GM23338 (cell line): ENCODE measurements around the gene CNPPD1. TPM values are rescaled to one million over a fixed set of nuclear protein-coding genes. Genes with fewer than 3 reads are reported as not detected.
A peak's percentile ranks its signal among the peaks of the same experiment; 100 is the strongest.

Experiments
- ATAC-seq: fragments of 200-7000 bp; cut with Tn5 transposase; 3 replicates; pipeline ENCODE4 v1.9.1; 2020
- DNase-seq: peaks from one replicate; pipeline ENCODE4 v3.0.0-alpha.2; 2015; ENCODE audit warnings: low spot score
- H2AFZ ChIP-seq: fragments of 200-600 bp; sonication (generic); 2 replicates; pipeline ENCODE4 v1.8.0; 2016; ENCODE audit warnings: antibody characterized with exemption, mild to moderate bottlenecking, moderate library complexity
- H3F3A ChIP-seq: fragments of 200-600 bp; sonication (generic); replicated peaks from 2 replicates; pipeline ENCODE4 v1.8.0; 2017; ENCODE audit warnings: antibody characterized with exemption, mixed run types, low read depth
- H3K27ac ChIP-seq: fragments of 200-600 bp; sonication (generic); 2 replicates; pipeline ENCODE4 v1.6.1; 2016; ENCODE audit warnings: low read depth
- H3K27me3 ChIP-seq: fragments of 200-600 bp; sonication (generic); 2 replicates; pipeline ENCODE4 v1.8.0; 2016; ENCODE audit warnings: mild to moderate bottlenecking, mixed run types, moderate library complexity; ENCODE audit not compliant: insufficient read depth
- H3K36me3 ChIP-seq: fragments of 200-600 bp; sonication (generic); 2 replicates; pipeline ENCODE4 v1.8.0; 2016; ENCODE audit warnings: mild to moderate bottlenecking; ENCODE audit not compliant: insufficient read depth
- H3K4me1 ChIP-seq: fragments of 200-600 bp; sonication (generic); 2 replicates; pipeline ENCODE4 v1.8.0; 2016; ENCODE audit warnings: mild to moderate bottlenecking, moderate library complexity; ENCODE audit not compliant: insufficient read depth
- H3K4me2 ChIP-seq: fragments of 200-600 bp; sonication (generic); 2 replicates; pipeline ENCODE4 v1.7.1; 2017; ENCODE audit warnings: mixed run types
- H3K4me3 ChIP-seq: fragments of 200-600 bp; sonication (generic); 2 replicates; pipeline ENCODE4 v1.6.1; 2016; ENCODE audit warnings: mixed run types
- H3K79me2 ChIP-seq: fragments of 200-600 bp; sonication (generic); replicated peaks from 2 replicates; pipeline ENCODE4 v1.8.0; 2017; ENCODE audit warnings: mild to moderate bottlenecking; ENCODE audit not compliant: insufficient read depth
- H3K9me2 ChIP-seq: fragments of 200-600 bp; sonication (generic); 2 replicates; pipeline ENCODE4 v1.8.0; 2017; ENCODE audit not compliant: insufficient read depth
- H4K20me1 ChIP-seq: fragments of 200-600 bp; sonication (generic); replicated peaks from 2 replicates; pipeline ENCODE4 v1.8.0; 2017; ENCODE audit warnings: mild to moderate bottlenecking; ENCODE audit not compliant: insufficient read depth
- H3K27ac Mint-ChIP-seq: 2 replicates; pipeline ENCODE4 v1.8.0; 2020; ENCODE audit warnings: inconsistent platforms, mild to moderate bottlenecking, moderate library complexity, mixed read lengths
- H3K27me3 Mint-ChIP-seq: 3 replicates; pipeline ENCODE4 v1.8.0; 2022; ENCODE audit warnings: low read depth, mild to moderate bottlenecking, moderate library complexity, mixed read lengths, inconsistent platforms; ENCODE audit not compliant: insufficient read depth, poor library complexity
- H3K36me3 Mint-ChIP-seq: 3 replicates; pipeline ENCODE4 v1.8.0; 2021; ENCODE audit warnings: low read depth, mild to moderate bottlenecking, inconsistent platforms, moderate library complexity, mixed read lengths
- H3K4me1 Mint-ChIP-seq: 3 replicates; pipeline ENCODE4 v1.8.0; 2020; ENCODE audit warnings: mild to moderate bottlenecking, inconsistent platforms, mixed read lengths
- H3K4me3 Mint-ChIP-seq: 3 replicates; pipeline ENCODE4 v1.8.0; 2021; ENCODE audit warnings: moderate library complexity, mild to moderate bottlenecking, inconsistent platforms, mixed read lengths
- H3K9me3 Mint-ChIP-seq: 3 replicates; pipeline ENCODE4 v1.8.0; 2020; ENCODE audit warnings: moderate library complexity, mild to moderate bottlenecking, inconsistent platforms, mixed read lengths
- ETS1 ChIP-seq: IDR thresholded peaks from 2 replicates; pipeline ENCODE4 v1.6.1; 2016; ENCODE audit warnings: antibody characterized with exemption
- EZH2phosphoT487 ChIP-seq: fragments of 200-600 bp; sonication (generic); IDR thresholded peaks from one replicate; pipeline ENCODE4 v1.8.1; 2018; ENCODE audit warnings: antibody characterized with exemption; ENCODE audit not compliant: unreplicated experiment
- JUNB ChIP-seq: IDR thresholded peaks from one replicate; pipeline ENCODE4 v1.6.1; 2016; ENCODE audit warnings: antibody characterized with exemption; ENCODE audit not compliant: unreplicated experiment
- POLR2AphosphoS5 ChIP-seq: IDR thresholded peaks from 2 replicates; pipeline ENCODE4 v1.6.1; 2016; ENCODE audit warnings: antibody characterized with exemption, low read depth
- polyA plus RNA-seq: library from polyadenylated mRNA; unstranded; fragments of >200 nt; fragmentation: Nextera tagmentation; extraction: Ambion mirVana; gene quantifications from 2 replicates; pipeline ENCODE4 v1.2.1, GENCODE V29; 2016
- total RNA-seq: library from RNA; depleted of rRNA; stranded (reverse); fragments of >200 nt; shearing (Covaris generic); gene quantifications from 2 replicates; pipeline ENCODE4 v1.2.3, GENCODE V29; 2014
- TF ChIP-seq, protein P1 (sequence below): IDR thresholded peaks from one replicate; pipeline ENCODE4 v1.6.1; 2018; ENCODE audit warnings: antibody characterized with exemption; ENCODE audit not compliant: unreplicated experiment

The CNPPD1 gene
- total and polyA plus RNA-seq, 2 experiments from 2014 or later = 18.0 to 18.2 TPM

GRCh38 chr2:219218732-219219701, 42.3 kb upstream of the CNPPD1 start, which contains the start of gene ABCB6:
ABCB6 (minus strand) TSS chr2:219218958; CDS start chr2:219218673, 285 bp downstream.
- Mint-ChIP-seq H3K9me3 (no peaks in the 10 kb centered on the region), H3K27ac (peak within 1 kb of the TSS; percentile 95), H3K4me1 (peaks cover 21% of the 10 kb centered on the region), H3K27me3 (peaks cover 14% of the 10 kb centered on the region), H3K4me3 (peak within 1 kb of the TSS; percentile 90), H3K36me3 (peaks cover 45% of the 10 kb centered on the region)
- peak within 1 kb of the TSS; percentile 81; the same call in 1 of the 2 replicates for H2AFZ ChIP-seq
- H4K20me1 ChIP-seq = no peaks in the 10 kb centered on the region; the same call in 1 of the 2 replicates
- DNase-seq (peak; percentile 95), ATAC-seq (peak; percentile 73)
- H3F3A ChIP-seq = peaks cover 9% of the 10 kb centered on the region; the same call in 1 of the 2 replicates
- no peaks in the 10 kb centered on the region for H3K79me2 ChIP-seq
- TF ChIP-seq EZH2phosphoT487 (no peak), ETS1 (peak; percentile 24; the same call in 1 of the 2 replicates), POLR2AphosphoS5 (peak; percentile 84)
- H3K27ac ChIP-seq = peak within 1 kb of the TSS; percentile 80; the same call in 1 of the 2 replicates
- peak within 1 kb of the TSS; percentile 90 for H3K4me2 ChIP-seq
- peaks cover 5% of the 10 kb centered on the region; the same call in 1 of the 2 replicates for H3K36me3 ChIP-seq
- H3K4me3 ChIP-seq = peak within 1 kb of the TSS; percentile 81
- H3K4me1 ChIP-seq = peaks cover 17% of the 10 kb centered on the region
- no peaks in the 10 kb centered on the region for H3K9me2 ChIP-seq
- no peaks in the 10 kb centered on the region for H3K27me3 ChIP-seq

DNA sequence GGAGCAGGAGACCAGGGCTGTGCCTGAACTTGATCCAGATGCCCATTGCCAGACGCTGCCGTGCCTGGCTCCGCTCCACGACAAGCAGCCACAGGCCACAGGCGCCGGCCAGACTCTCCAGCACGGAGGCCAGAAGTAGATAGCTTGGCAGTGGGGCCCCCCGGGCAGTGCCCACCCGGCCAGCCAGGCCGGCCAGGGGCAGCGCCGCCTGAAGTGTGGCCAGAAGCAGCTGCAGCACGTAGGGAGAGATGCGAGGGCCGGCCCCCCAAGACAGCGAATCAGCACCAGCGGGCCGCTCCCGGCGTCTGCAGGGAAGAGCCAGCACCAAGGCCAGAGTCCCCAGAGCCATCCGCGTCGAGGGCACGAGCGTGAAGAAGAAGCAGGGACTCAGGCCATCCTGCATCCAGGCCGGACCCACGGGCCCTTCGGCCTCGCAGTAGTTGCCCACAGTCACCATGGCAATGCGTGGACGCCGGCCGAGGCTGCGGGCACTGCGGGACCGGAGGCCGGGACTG, 41.5 kb upstream of the CNPPD1 start:
- Mint-ChIP-seq H3K36me3 (peaks cover 42% of the 10 kb centered on the region), H3K4me1 (peaks cover 21% of the 10 kb centered on the region), H3K4me3 (peak overlapping the region; percentile 90), H3K27ac (peak overlapping the region; percentile 95), H3K9me3 (no peaks in the 10 kb centered on the region), H3K27me3 (peaks cover 15% of the 10 kb centered on the region)
- H3K79me2 ChIP-seq = no peaks in the 10 kb centered on the region
- TF ChIP-seq JUNB = no peak
- TF ChIP-seq, protein P1, sequence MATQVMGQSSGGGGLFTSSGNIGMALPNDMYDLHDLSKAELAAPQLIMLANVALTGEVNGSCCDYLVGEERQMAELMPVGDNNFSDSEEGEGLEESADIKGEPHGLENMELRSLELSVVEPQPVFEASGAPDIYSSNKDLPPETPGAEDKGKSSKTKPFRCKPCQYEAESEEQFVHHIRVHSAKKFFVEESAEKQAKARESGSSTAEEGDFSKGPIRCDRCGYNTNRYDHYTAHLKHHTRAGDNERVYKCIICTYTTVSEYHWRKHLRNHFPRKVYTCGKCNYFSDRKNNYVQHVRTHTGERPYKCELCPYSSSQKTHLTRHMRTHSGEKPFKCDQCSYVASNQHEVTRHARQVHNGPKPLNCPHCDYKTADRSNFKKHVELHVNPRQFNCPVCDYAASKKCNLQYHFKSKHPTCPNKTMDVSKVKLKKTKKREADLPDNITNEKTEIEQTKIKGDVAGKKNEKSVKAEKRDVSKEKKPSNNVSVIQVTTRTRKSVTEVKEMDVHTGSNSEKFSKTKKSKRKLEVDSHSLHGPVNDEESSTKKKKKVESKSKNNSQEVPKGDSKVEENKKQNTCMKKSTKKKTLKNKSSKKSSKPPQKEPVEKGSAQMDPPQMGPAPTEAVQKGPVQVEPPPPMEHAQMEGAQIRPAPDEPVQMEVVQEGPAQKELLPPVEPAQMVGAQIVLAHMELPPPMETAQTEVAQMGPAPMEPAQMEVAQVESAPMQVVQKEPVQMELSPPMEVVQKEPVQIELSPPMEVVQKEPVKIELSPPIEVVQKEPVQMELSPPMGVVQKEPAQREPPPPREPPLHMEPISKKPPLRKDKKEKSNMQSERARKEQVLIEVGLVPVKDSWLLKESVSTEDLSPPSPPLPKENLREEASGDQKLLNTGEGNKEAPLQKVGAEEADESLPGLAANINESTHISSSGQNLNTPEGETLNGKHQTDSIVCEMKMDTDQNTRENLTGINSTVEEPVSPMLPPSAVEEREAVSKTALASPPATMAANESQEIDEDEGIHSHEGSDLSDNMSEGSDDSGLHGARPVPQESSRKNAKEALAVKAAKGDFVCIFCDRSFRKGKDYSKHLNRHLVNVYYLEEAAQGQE = peak; percentile 71
- no peak overlapping the region for H3K27ac ChIP-seq
- H3K4me3 ChIP-seq = peak overlapping the region; percentile 81
- H3K9me2 ChIP-seq = no peaks in the 10 kb centered on the region
- H3K4me2 ChIP-seq = peak overlapping the region; percentile 90
- peaks cover 17% of the 10 kb centered on the region for H3K4me1 ChIP-seq
- H2AFZ ChIP-seq = peak overlapping the region; percentile 81; the same call in 1 of the 2 replicates
- H3K36me3 ChIP-seq = peaks cover 5% of the 10 kb centered on the region; the same call in 1 of the 2 replicates
- H4K20me1 ChIP-seq = no peaks in the 10 kb centered on the region; the same call in 1 of the 2 replicates
- ATAC-seq (peak; percentile 81), DNase-seq (peak; percentile 85)
- peaks cover 9% of the 10 kb centered on the region; the same call in 1 of the 2 replicates for H3F3A ChIP-seq
- no peaks in the 10 kb centered on the region for H3K27me3 ChIP-seq
